ENCODE measurements around the gene GCG.

DNA sequence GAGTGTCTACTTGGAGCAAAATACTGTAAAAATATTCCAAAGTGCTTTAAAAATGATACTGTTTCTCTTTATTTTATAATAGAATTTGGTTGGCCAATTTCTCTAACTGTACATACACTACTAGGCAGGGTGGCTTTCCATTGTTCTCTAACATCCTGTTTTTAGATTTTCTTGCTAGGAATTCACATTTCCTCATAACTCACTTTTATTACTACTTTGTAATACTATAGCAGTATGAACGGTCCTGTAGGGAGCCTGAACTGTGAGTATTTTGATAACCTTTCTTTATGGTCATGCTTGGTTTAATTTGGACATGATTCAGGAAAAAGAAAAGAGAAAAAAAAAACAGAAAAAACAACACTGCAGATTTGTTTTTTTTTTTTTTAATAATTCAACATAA lies 37.8 kb downstream of the GCG start:
- TF ChIP-seq, protein P1, sequence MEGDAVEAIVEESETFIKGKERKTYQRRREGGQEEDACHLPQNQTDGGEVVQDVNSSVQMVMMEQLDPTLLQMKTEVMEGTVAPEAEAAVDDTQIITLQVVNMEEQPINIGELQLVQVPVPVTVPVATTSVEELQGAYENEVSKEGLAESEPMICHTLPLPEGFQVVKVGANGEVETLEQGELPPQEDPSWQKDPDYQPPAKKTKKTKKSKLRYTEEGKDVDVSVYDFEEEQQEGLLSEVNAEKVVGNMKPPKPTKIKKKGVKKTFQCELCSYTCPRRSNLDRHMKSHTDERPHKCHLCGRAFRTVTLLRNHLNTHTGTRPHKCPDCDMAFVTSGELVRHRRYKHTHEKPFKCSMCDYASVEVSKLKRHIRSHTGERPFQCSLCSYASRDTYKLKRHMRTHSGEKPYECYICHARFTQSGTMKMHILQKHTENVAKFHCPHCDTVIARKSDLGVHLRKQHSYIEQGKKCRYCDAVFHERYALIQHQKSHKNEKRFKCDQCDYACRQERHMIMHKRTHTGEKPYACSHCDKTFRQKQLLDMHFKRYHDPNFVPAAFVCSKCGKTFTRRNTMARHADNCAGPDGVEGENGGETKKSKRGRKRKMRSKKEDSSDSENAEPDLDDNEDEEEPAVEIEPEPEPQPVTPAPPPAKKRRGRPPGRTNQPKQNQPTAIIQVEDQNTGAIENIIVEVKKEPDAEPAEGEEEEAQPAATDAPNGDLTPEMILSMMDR (IDR thresholded peaks at IDR 0.05) = no peak
- no peak for TF ChIP-seq POLR2A (IDR thresholded peaks at IDR 0.05)
